GM19025 (cell line): ENCODE measurements around the gene PCAT7.
"Not testable (repeated sequence)": the region's sequence is repeated elsewhere in the genome, so short reads cannot be mapped to it uniquely, and the experiment has no call there.

ENCODE experiments used
- ATAC-seq: cut with Tn5 transposase; IDR thresholded peaks from one replicate; pipeline ENCODE4 v1.9.1; 2021; ENCODE audit warnings: mild to moderate bottlenecking, low read depth, moderate library complexity; ENCODE audit not compliant: unreplicated experiment

Gene PCAT7

GRCh38 chr9:94554439-94555331 is at the start of gene PCAT7:
PCAT7 (plus strand) TSS chr9:94555083.
- no peak for ATAC-seq

GRCh38 chr9:94506370-94506769 is 48.5 kb upstream of the PCAT7 start:
- not testable (repeated sequence) for ATAC-seq

GRCh38 chr9:94507531-94508258 is 47.2 kb upstream of the PCAT7 start:
- ATAC-seq = no peak

GRCh38 chr9:94511134-94511954 is 43.5 kb upstream of the PCAT7 start:
- ATAC-seq = no peak

- no peak for ATAC-seq
Observed at GRCh38 chr9:94511955-94512265, 43.0 kb upstream of the PCAT7 start.

- ATAC-seq = no peak
Observed at GRCh38 chr9:94514722-94515121, 40.2 kb upstream of the PCAT7 start.

GRCh38 chr9:94517254-94517653 is 37.6 kb upstream of the PCAT7 start:
- ATAC-seq = no peak

GRCh38 chr9:94525396-94526035 is 29.4 kb upstream of the PCAT7 start:
- no peak for ATAC-seq

- ATAC-seq = no peak
Observed at GRCh38 chr9:94526271-94526670, 28.6 kb upstream of the PCAT7 start.

GRCh38 chr9:94526951-94527350 is 27.9 kb upstream of the PCAT7 start:
- no peak for ATAC-seq

GRCh38 chr9:94528886-94529285 is 26.0 kb upstream of the PCAT7 start:
- no peak for ATAC-seq

- no peak for ATAC-seq
Observed at GRCh38 chr9:94533155-94533554, 21.7 kb upstream of the PCAT7 start.

GRCh38 chr9:94533601-94534000 is 21.3 kb upstream of the PCAT7 start:
- ATAC-seq = no peak

GRCh38 chr9:94534901-94535300 is 20.0 kb upstream of the PCAT7 start:
- ATAC-seq = no peak

- ATAC-seq = no peak
Observed at GRCh38 chr9:94538908-94539307, 16.0 kb upstream of the PCAT7 start.

- not testable (repeated sequence) for ATAC-seq
Observed at GRCh38 chr9:94544335-94544734, 10.5 kb upstream of the PCAT7 start.

GRCh38 chr9:94545940-94546339 is 8.9 kb upstream of the PCAT7 start:
- ATAC-seq = no peak

- ATAC-seq = no peak
Observed at GRCh38 chr9:94553029-94553938, 1.6 kb upstream of the PCAT7 start.

- no peak for ATAC-seq
Observed at GRCh38 chr9:94554078-94554438, 825 bp upstream of the PCAT7 start.

GRCh38 chr9:94557376-94557775 is 2.5 kb downstream of the PCAT7 start:
- no peak for ATAC-seq
